Panc1 (cell line): ENCODE data around the gene CHST10. TPM values are rescaled to one million over a fixed set of nuclear protein-coding genes. Genes with fewer than 3 reads are reported as not detected.

ENCODE experiments used
- ATAC-seq: fragments of 200-7000 bp; cut with Tn5 transposase; 2 replicates; pipeline ENCODE4 v1.9.1; 2020; ENCODE audit warnings: mild to moderate bottlenecking, moderate library complexity
- BruUV-seq: library from RNA; stranded (reverse); fragments of 400-500 nt; replicated peaks from 2 replicates; lab custom pipeline; 2021; lab: Mats Ljungman, UMichigan
- CTCF ChIA-PET: fragments of 300-600 bp; sonication (Branson Sonifier 250); formaldehyde crosslinking; loops from one replicate; lab custom pipeline; 2022; ENCODE audit warnings: antibody characterized with exemption; lab: Charles Lee
- POLR2A ChIA-PET: fragments of 300-600 bp; sonication (Branson Sonifier 250); formaldehyde crosslinking; loops from one replicate; lab custom pipeline; 2022; ENCODE audit warnings: antibody characterized with exemption; lab: Charles Lee
- DNase-seq: peaks from one replicate; pipeline ENCODE4 v3.0.0-alpha.2; 2010; ENCODE audit warnings: low read depth, low spot score
- H3K27ac ChIP-seq: 2 replicates; pipeline ENCODE4 v1.5.1; 2011; ENCODE audit warnings: mild to moderate bottlenecking, low read length, inconsistent platforms
- H3K27me3 ChIP-seq: fragments of 200-500 bp; sonication (Bioruptor generic); 2 replicates; pipeline ENCODE4 v1.6.0; 2014; ENCODE audit warnings: low read length, inconsistent platforms; ENCODE audit not compliant: control insufficient read depth, insufficient read depth
- H3K36me3 ChIP-seq: fragments of 200-500 bp; sonication (Bioruptor generic); 2 replicates; pipeline ENCODE4 v1.5.1; 2014; ENCODE audit warnings: inconsistent platforms, mild to moderate bottlenecking, low read length, moderate library complexity; ENCODE audit not compliant: control insufficient read depth, insufficient read depth
- H3K4me1 ChIP-seq: 2 replicates; pipeline ENCODE4 v1.5.1; 2011; ENCODE audit warnings: inconsistent platforms, mild to moderate bottlenecking, low read length, moderate library complexity; ENCODE audit not compliant: control insufficient read depth, insufficient read depth
- H3K4me3 ChIP-seq, 2 experiments: 2 replicates each; pipeline ENCODE4 v1.5.1; 2011 to 2012; ENCODE audit warnings: low read depth in 2 of 2, low read length in 2 of 2, mild to moderate bottlenecking in 2 of 2, inconsistent platforms in 1 of 2, moderate library complexity in 1 of 2
- H3K9me3 ChIP-seq: fragments of 200-500 bp; sonication (Bioruptor generic); 2 replicates; pipeline ENCODE4 v1.5.1; 2014; ENCODE audit warnings: low read depth, mild to moderate bottlenecking, inconsistent platforms, low read length, moderate library complexity; ENCODE audit not compliant: control insufficient read depth, insufficient read depth
- CTCF ChIP-seq: fragments of 450-650 bp; IDR thresholded peaks from 2 replicates; pipeline ENCODE4 v1.5.1; 2017; ENCODE audit warnings: mild to moderate bottlenecking
- POLR2AphosphoS5 ChIP-seq: IDR thresholded peaks from 2 replicates; pipeline ENCODE4 v1.6.1; 2012; ENCODE audit warnings: mild to moderate bottlenecking, low read depth, low read length, moderate library complexity
- REST ChIP-seq, 2 experiments: IDR thresholded peaks; 2 replicates each; pipeline ENCODE4 v1.6.1; 2011 to 2012; ENCODE audit warnings: low read depth in 2 of 2, control low read depth in 1 of 2, low read length in 1 of 2, mild to moderate bottlenecking in 1 of 2, moderate library complexity in 1 of 2; ENCODE audit not compliant: insufficient read depth in 1 of 2
- SIN3A ChIP-seq: IDR thresholded peaks from 2 replicates; pipeline ENCODE4 v1.6.1; 2012; ENCODE audit warnings: low read depth, mild to moderate bottlenecking, low read length, moderate library complexity, borderline replicate concordance; ENCODE audit not compliant: insufficient read depth
- TCF7L2 ChIP-seq: IDR thresholded peaks from 2 replicates; pipeline ENCODE4 v1.6.1; 2011; ENCODE audit warnings: mild to moderate bottlenecking, low read depth, low read length, inconsistent platforms
- in situ Hi-C: cut with HindIII; loops from 2 replicates; pipeline ENCODE4 v1.10.0; 2016; ENCODE audit warnings: low sequenced_read_pairs, low pct_unique_long_range_greater_than_20kb
- intact Hi-C: fragments of 100-400 bp; cut with micrococcal nuclease; formaldehyde crosslinking; loops from one replicate; pipeline ENCODE4 v1.10.0; 2022; ENCODE audit not compliant: unreplicated experiment
- total RNA-seq: library from RNA; stranded (reverse); gene quantifications from one replicate; pipeline ENCODE4 v1.2.1, GENCODE V29; 2021; ENCODE audit not compliant: unreplicated experiment

Gene CHST10
- total RNA-seq, 1 experiment from 2014 or later = 22.0 TPM

- in situ Hi-C loops = no loop called here
- Histone ChIP-seq H3K4me1 (no peaks in the 10 kb centered on the region), H3K4me3 (no peak overlapping the region), H3K36me3 (no peaks in the 10 kb centered on the region), H3K9me3 (no peaks in the 10 kb centered on the region), H3K27me3 (no peaks in the 10 kb centered on the region), H3K27ac (no peak overlapping the region)
- ATAC-seq (no peak), DNase-seq (no peak)
- POLR2A ChIA-PET = interaction anchor here (0.6 kb wide), 1 partner anchor 288 kb away, joined by 3 read pairs; no protein-coding TSS in a partner anchor
- TF ChIP-seq CTCF (no peak), SIN3A (no peak), REST (IDR thresholded peaks at IDR 0.05; ENCODE audit: insufficient read depth in 1 of 2, low read depth in 2 of 2, low read length in 1 of 2) (no peak), POLR2AphosphoS5 (no peak), TCF7L2 (no peak)
- CTCF ChIA-PET = no interaction called here
- intact Hi-C loops = no loop called here
- BruUV-seq = no TSS peak
Measured at GRCh38 chr2:100358554-100358953, 58.9 kb downstream of the CHST10 start.

- POLR2A ChIA-PET = interaction anchor here (0.7 kb wide), 1 partner anchor 13 kb away, joined by 3 read pairs; no protein-coding TSS in a partner anchor
- TF ChIP-seq REST (IDR thresholded peaks at IDR 0.05; ENCODE audit: insufficient read depth in 1 of 2, low read depth in 2 of 2, low read length in 1 of 2) (no peak), SIN3A (no peak), POLR2AphosphoS5 (no peak), TCF7L2 (no peak), CTCF (no peak)
- intact Hi-C loops = no loop called here
- ATAC-seq = no peak
- CTCF ChIA-PET = no interaction called here
- no peak overlapping the region for H3K27ac ChIP-seq
- no peak for DNase-seq
- no peaks in the 10 kb centered on the region for H3K9me3 ChIP-seq
- in situ Hi-C loops = no loop called here
- H3K36me3 ChIP-seq = no peaks in the 10 kb centered on the region
- no TSS peak for BruUV-seq
- H3K4me3 ChIP-seq = no peak overlapping the region
- H3K4me1 ChIP-seq = no peaks in the 10 kb centered on the region
- H3K27me3 ChIP-seq = no peaks in the 10 kb centered on the region
Measured at GRCh38 chr2:100352521-100352920, 64.9 kb downstream of the CHST10 start.
